OCI-LY7 (cell line): ENCODE results near the gene LAMA3. TPM values are rescaled to one million over a fixed set of nuclear protein-coding genes. Genes with fewer than 3 reads are reported as not detected.

Experiments
- BruUV-seq: library from RNA; stranded (reverse); fragments of 400-500 nt; replicated peaks from 2 replicates; lab custom pipeline; 2021; lab: Mats Ljungman, UMichigan
- CTCF ChIA-PET: fragments of 300-600 bp; sonication (Branson Sonifier 250); formaldehyde crosslinking; loops from one replicate; lab custom pipeline; 2022; ENCODE audit warnings: antibody characterized with exemption; ENCODE audit not compliant: unreplicated experiment; lab: Charles Lee
- POLR2A ChIA-PET: fragments of 300-600 bp; sonication (Branson Sonifier 250); formaldehyde crosslinking; loops from one replicate; lab custom pipeline; 2022; ENCODE audit warnings: antibody characterized with exemption; lab: Charles Lee
- DNase-seq: peaks from one replicate; pipeline ENCODE4 v3.0.0-alpha.2; 2015; ENCODE audit warnings: low spot score
- H2AFZ ChIP-seq: fragments of 200-600 bp; sonication (generic), shearing (Covaris generic); 2 replicates; pipeline ENCODE4 v1.6.1; 2014; ENCODE audit warnings: mild to moderate bottlenecking, antibody characterized with exemption, low read length, moderate library complexity
- H3K27ac ChIP-seq: fragments of 200-600 bp; sonication (generic); 2 replicates; pipeline ENCODE4 v1.5.1; 2014; ENCODE audit warnings: mixed run types, low read depth, mild to moderate bottlenecking, moderate library complexity, low read length, inconsistent platforms; ENCODE audit not compliant: poor library complexity, severe bottlenecking
- H3K36me3 ChIP-seq: fragments of 200-600 bp; sonication (generic); 2 replicates; pipeline ENCODE4 v1.6.1; 2014; ENCODE audit warnings: mild to moderate bottlenecking, antibody characterized with exemption, low read length, moderate library complexity, mixed read lengths; ENCODE audit not compliant: insufficient read depth
- H3K4me1 ChIP-seq: fragments of 200-600 bp; sonication (generic); 2 replicates; pipeline ENCODE4 v1.5.1; 2014; ENCODE audit warnings: mild to moderate bottlenecking, low read length; ENCODE audit not compliant: insufficient read depth, poor library complexity, severe bottlenecking
- H3K4me2 ChIP-seq: fragments of 200-600 bp; sonication (generic); 2 replicates; pipeline ENCODE4 v1.6.1; 2014; ENCODE audit warnings: mild to moderate bottlenecking, low read length
- H3K4me3 ChIP-seq: fragments of 200-600 bp; sonication (generic); 2 replicates; pipeline ENCODE4 v1.5.1; 2014; ENCODE audit warnings: mild to moderate bottlenecking, low read depth, low read length; ENCODE audit not compliant: poor library complexity, severe bottlenecking
- H3K79me2 ChIP-seq: fragments of 200-600 bp; sonication (generic); 2 replicates; pipeline ENCODE4 v1.6.1; 2016; ENCODE audit warnings: low read depth, mild to moderate bottlenecking, low read length, moderate library complexity, mixed read lengths; ENCODE audit not compliant: insufficient read depth
- H3K9me2 ChIP-seq: fragments of 200-600 bp; sonication (generic); 2 replicates; pipeline ENCODE4 v1.6.1; 2016; ENCODE audit warnings: mild to moderate bottlenecking, low read length, mixed read lengths; ENCODE audit not compliant: insufficient read depth
- H3K9me3 ChIP-seq: fragments of 200-600 bp; sonication (generic); 2 replicates; pipeline ENCODE4 v1.6.1; 2014; ENCODE audit warnings: mild to moderate bottlenecking, mixed run types, low read length, mixed read lengths
- H4K20me1 ChIP-seq: fragments of 200-600 bp; sonication (generic); 2 replicates; pipeline ENCODE4 v1.6.1; 2014; ENCODE audit warnings: mild to moderate bottlenecking, antibody characterized with exemption, low read length, moderate library complexity, mixed read lengths; ENCODE audit not compliant: insufficient read depth
- EZH2phosphoT487 ChIP-seq: fragments of 200-600 bp; sonication (generic); IDR thresholded peaks from 2 replicates; pipeline ENCODE4 v1.6.1; 2018; ENCODE audit warnings: low read depth, borderline replicate concordance, mild to moderate bottlenecking, mixed run types, antibody characterized with exemption, low read length, moderate library complexity, mixed read lengths
- intact Hi-C: fragments of 100-400 bp; cut with micrococcal nuclease; formaldehyde crosslinking; loops from one replicate; pipeline ENCODE4 v1.10.0; 2022; ENCODE audit not compliant: unreplicated experiment
- total RNA-seq, 2 experiments: library from RNA; depleted of rRNA in 1 of 2; stranded (reverse); fragments of >200 nt in 1 of 2; shearing (Covaris generic) in 1 of 2; gene quantifications; 2 replicates each; pipeline ENCODE4 v1.2.3, GENCODE V29; 2014 to 2022
- TF ChIP-seq, protein P1 (sequence below): fragments of 200-600 bp; sonication (generic); conservative IDR thresholded peaks from 2 replicates; pipeline ENCODE4 v1.5.1; 2014; ENCODE audit warnings: mild to moderate bottlenecking, antibody characterized with exemption, low read length, moderate library complexity, mixed read lengths

Gene LAMA3
- total RNA-seq, 2 experiments from 2014 or later, result 0.16 to 1.6 TPM

DNA sequence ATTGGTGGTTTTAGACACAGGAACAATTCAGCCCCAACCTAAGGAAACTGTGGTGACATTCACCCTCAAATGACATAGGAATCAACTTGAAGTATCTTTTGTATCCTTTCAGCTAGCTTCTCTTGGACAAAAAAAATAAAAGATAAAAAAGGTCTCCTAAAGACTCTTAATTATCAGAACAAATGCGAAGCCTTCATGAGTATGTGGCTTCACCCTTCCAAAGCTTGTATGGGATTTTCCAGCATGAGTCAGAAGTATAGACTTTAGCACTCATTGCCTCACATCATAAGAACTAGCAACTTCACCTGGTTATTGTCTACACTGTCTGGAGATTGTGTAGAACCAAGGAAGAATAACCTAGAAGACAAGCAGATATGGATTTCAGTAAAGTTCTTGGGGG, 135.4 kb downstream of the LAMA3 start:
- no TSS peak for BruUV-seq
- no peak for DNase-seq
- POLR2A ChIA-PET, result interaction anchor here (0.7 kb wide), 1 partner anchor 352 kb away, joined by 3 read pairs; no protein-coding TSS in a partner anchor

DNA sequence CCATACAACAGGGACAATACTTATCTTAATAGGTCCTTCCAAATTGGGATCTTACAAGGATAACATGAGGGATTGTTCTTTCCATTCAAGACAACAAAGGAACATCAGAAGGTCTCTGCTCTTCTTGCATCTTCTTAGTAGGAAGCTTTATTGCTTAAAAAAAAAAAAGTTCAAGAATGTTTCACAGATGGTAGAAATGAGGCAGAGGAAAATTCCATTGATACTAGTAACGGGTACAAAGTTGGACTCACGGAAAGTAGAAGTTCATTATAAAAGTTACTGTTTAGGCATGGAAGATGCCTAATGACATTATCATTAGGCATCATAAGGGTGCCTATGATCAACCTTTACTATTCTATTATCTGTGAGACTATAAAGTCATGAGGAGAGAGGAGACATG, 136.2 kb downstream of the LAMA3 start:
- POLR2A ChIA-PET, result no interaction called here
- peaks cover 14% of the 10 kb centered on the region for H3K4me1 ChIP-seq
- no peak overlapping the region for H3K27ac ChIP-seq
- H3K4me2 ChIP-seq, result no peak overlapping the region
- no peaks in the 10 kb centered on the region for H3K9me3 ChIP-seq
- no peaks in the 10 kb centered on the region for H4K20me1 ChIP-seq
- BruUV-seq, result no TSS peak
- H3K4me3 ChIP-seq, result no peak overlapping the region
- no peaks in the 10 kb centered on the region for H3K36me3 ChIP-seq
- H3K79me2 ChIP-seq, result no peaks in the 10 kb centered on the region
- intact Hi-C loops, result loop anchor here (5.0 to 10.0 kb wide), 2 partner anchors 92 to 299 kb away; no protein-coding TSS in a partner anchor
- CTCF ChIA-PET, result interaction anchor here (0.6 kb wide), 1 partner anchor 93 kb away, joined by 3 read pairs; no protein-coding TSS in a partner anchor
- H2AFZ ChIP-seq, result no peak overlapping the region
- TF ChIP-seq EZH2phosphoT487, result no peak
- TF ChIP-seq, protein P1, sequence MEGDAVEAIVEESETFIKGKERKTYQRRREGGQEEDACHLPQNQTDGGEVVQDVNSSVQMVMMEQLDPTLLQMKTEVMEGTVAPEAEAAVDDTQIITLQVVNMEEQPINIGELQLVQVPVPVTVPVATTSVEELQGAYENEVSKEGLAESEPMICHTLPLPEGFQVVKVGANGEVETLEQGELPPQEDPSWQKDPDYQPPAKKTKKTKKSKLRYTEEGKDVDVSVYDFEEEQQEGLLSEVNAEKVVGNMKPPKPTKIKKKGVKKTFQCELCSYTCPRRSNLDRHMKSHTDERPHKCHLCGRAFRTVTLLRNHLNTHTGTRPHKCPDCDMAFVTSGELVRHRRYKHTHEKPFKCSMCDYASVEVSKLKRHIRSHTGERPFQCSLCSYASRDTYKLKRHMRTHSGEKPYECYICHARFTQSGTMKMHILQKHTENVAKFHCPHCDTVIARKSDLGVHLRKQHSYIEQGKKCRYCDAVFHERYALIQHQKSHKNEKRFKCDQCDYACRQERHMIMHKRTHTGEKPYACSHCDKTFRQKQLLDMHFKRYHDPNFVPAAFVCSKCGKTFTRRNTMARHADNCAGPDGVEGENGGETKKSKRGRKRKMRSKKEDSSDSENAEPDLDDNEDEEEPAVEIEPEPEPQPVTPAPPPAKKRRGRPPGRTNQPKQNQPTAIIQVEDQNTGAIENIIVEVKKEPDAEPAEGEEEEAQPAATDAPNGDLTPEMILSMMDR, result no peak
- no peak for DNase-seq
- no peaks in the 10 kb centered on the region for H3K9me2 ChIP-seq

More for the DNA sequence above, 135.4 kb downstream of the LAMA3 start:
- no peaks in the 10 kb centered on the region for H3K9me2 ChIP-seq
- CTCF ChIA-PET, result no interaction called here
- H4K20me1 ChIP-seq, result no peaks in the 10 kb centered on the region
- no peaks in the 10 kb centered on the region for H3K79me2 ChIP-seq
- no peak overlapping the region for H3K4me3 ChIP-seq
- no peak overlapping the region for H2AFZ ChIP-seq
- intact Hi-C loops, result loop anchor here (5.0 to 10.0 kb wide), 3 partner anchors 93 to 300 kb away; no protein-coding TSS in a partner anchor
- peaks cover 14% of the 10 kb centered on the region for H3K4me1 ChIP-seq
- no peak for TF ChIP-seq EZH2phosphoT487
- TF ChIP-seq, protein P1, result no peak
- no peaks in the 10 kb centered on the region for H3K36me3 ChIP-seq
- no peak overlapping the region for H3K4me2 ChIP-seq
- H3K27ac ChIP-seq, result no peak overlapping the region
- H3K9me3 ChIP-seq, result no peaks in the 10 kb centered on the region

DNA sequence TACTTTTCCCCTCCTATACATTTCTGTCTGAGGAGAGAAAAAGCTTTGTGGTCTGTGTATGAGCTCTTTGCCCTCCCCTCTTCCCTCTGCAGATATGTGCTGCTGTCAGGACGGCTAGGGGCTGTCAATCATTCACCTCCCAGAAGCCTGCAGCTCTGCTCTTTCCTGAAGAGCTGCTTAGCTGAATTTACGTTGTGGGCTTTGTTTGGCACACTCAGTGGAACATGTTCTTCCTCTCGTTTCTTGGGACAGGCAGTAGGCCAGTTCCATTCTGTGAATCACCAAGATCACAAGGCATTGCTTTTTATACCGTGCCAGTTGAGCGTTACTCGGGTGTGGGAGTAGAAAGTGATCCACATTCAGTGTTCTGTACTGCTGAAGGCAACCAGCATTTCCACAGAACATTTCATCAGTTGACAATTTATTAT, 136.7 kb downstream of the LAMA3 start:
- no TSS peak for BruUV-seq
- Histone ChIP-seq H3K27ac (no peak overlapping the region), H3K4me2 (no peak overlapping the region), H3K4me1 (peaks cover 14% of the 10 kb centered on the region), H3K36me3 (no peaks in the 10 kb centered on the region), H3K9me3 (no peaks in the 10 kb centered on the region), H3K9me2 (no peaks in the 10 kb centered on the region), H2AFZ (peak overlapping the region; percentile 37; the same call in 1 of the 2 replicates), H3K4me3 (no peak overlapping the region), H4K20me1 (no peaks in the 10 kb centered on the region), H3K79me2 (no peaks in the 10 kb centered on the region)
- CTCF ChIA-PET, result interaction anchor here (0.6 kb wide), 1 partner anchor 92 kb away, joined by 3 read pairs; no protein-coding TSS in a partner anchor
- POLR2A ChIA-PET, result no interaction called here
- no peak for TF ChIP-seq EZH2phosphoT487
- TF ChIP-seq, protein P1, result no peak
- DNase-seq, result no peak
- intact Hi-C loops, result loop anchor here (5.0 to 10.0 kb wide), 2 partner anchors 91 to 299 kb away; no protein-coding TSS in a partner anchor
